Mucosa of stomach (tissue), 1 donor: ENCODE results near the gene RNU1-2.
A peak's percentile ranks its signal among the peaks of the same experiment; 100 is the strongest.
"Not testable (repeated sequence)": the region's sequence is repeated elsewhere in the genome, so short reads cannot be mapped to it uniquely, and the experiment has no call there.

Source experiments
- H3K27me3 ChIP-seq: one replicate; pipeline ENCODE4 v1.7.0; 2013; ENCODE audit warnings: mild to moderate bottlenecking, low read length; ENCODE audit not compliant: control insufficient read depth, insufficient read depth
- H3K36me3 ChIP-seq: one replicate; pipeline ENCODE4 v1.7.0; 2013; ENCODE audit warnings: low read length; ENCODE audit not compliant: control insufficient read depth, insufficient read depth
- H3K4me1 ChIP-seq: one replicate; pipeline ENCODE4 v1.7.0; 2013; ENCODE audit warnings: mild to moderate bottlenecking, low read length; ENCODE audit not compliant: control insufficient read depth, insufficient read depth
- H3K4me3 ChIP-seq: one replicate; pipeline ENCODE4 v1.7.0; 2013; ENCODE audit warnings: low read length
- H3K9ac ChIP-seq: one replicate; pipeline ENCODE4 v1.7.0; 2013; ENCODE audit warnings: mild to moderate bottlenecking, low read length, moderate library complexity
- H3K9me3 ChIP-seq: one replicate; pipeline ENCODE4 v1.7.0; 2013; ENCODE audit warnings: mild to moderate bottlenecking, low read length, moderate library complexity; ENCODE audit not compliant: control insufficient read depth
- donor health status: Pancreatic carcinoma.

Gene RNU1-2

GRCh38 chr1:16872152-16873075, 23.4 kb upstream of the RNU1-2 start:
- not testable (repeated sequence) for H3K4me3 ChIP-seq, H3K9ac ChIP-seq

GRCh38 chr1:16873076-16873879, 22.5 kb upstream of the RNU1-2 start:
- not testable (repeated sequence) for H3K4me1 ChIP-seq, H3K4me3 ChIP-seq, H3K9me3 ChIP-seq, H3K36me3 ChIP-seq, H3K9ac ChIP-seq, H3K27me3 ChIP-seq

More at GRCh38 chr1:16872152-16873075, 23.4 kb upstream of the RNU1-2 start:
- not testable (repeated sequence) for H3K9me3 ChIP-seq, H3K36me3 ChIP-seq, H3K27me3 ChIP-seq, H3K4me1 ChIP-seq

DNA sequence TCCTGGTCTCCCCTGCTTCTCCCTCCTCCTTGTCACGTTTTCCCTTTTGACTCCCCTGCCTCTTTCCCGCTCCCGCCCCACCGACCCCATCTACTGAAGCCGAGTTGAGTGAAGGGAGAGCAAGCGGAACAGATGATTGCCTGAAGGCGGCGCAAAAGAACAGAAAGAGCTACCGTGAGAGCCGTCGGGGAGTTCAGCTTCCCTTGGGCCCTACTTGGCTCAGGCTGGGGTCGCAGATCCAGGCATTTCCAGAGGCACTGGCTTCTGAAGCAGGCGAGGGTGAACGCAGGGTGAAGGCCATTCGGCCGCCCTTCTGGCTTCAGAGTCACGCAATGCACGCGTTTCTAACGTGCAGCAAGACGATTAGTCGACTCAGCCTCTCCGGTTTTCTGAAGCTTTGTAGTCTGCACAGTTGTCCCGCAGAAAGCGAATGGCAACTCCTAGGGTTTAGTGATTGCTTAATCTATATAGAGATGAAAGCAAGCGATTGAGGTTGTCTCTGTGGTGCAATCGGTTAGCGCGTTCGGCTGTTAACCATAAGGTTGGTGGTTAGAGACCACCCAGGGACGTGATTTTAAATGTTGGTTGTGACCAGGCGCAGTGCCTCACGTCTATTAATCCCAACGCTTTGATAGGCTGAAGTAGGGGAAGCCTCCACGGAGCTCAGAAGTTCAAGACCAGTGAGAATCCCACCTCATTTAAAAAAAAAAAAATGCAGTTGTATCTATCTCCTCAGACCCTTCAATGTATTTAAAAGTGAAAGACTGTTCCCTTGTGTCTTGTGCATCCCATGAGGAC, 20.6 kb upstream of the RNU1-2 start:
- H3K4me1 ChIP-seq, H3K9me3 ChIP-seq, H3K9ac ChIP-seq, H3K27me3 ChIP-seq, H3K36me3 ChIP-seq, H3K4me3 ChIP-seq: not testable (repeated sequence)

GRCh38 chr1:16881742-16882141, 14.0 kb upstream of the RNU1-2 start:
- not testable (repeated sequence) for H3K27me3 ChIP-seq, H3K9ac ChIP-seq, H3K4me3 ChIP-seq, H3K9me3 ChIP-seq, H3K4me1 ChIP-seq, H3K36me3 ChIP-seq

DNA sequence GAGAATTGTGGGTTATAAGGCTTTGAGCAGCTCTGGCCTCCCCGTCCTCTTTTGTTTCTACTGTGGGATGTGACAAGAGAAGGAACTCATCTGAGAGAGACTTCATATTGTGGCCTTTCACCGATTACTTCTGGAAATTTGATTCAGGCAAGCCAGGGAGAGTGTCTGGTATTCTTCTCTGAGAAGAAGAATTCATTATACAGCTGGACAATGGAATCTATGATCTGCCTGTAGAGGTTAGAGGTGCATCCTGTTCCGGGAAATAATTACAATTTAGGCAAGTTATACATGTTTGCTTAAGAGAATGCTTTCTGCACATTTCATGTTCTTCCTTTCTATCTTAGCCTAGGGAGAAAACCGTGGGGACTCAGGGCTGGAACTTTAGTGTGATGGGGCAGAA, 12.8 kb upstream of the RNU1-2 start:
- no peaks in the 10 kb centered on the region for H3K9me3 ChIP-seq
- no peaks in the 10 kb centered on the region for H3K36me3 ChIP-seq
- H3K27me3 ChIP-seq, result peaks cover 3% of the 10 kb centered on the region
- H3K9ac ChIP-seq, result no peak overlapping the region
- no peak overlapping the region for H3K4me3 ChIP-seq
- no peaks in the 10 kb centered on the region for H3K4me1 ChIP-seq

DNA sequence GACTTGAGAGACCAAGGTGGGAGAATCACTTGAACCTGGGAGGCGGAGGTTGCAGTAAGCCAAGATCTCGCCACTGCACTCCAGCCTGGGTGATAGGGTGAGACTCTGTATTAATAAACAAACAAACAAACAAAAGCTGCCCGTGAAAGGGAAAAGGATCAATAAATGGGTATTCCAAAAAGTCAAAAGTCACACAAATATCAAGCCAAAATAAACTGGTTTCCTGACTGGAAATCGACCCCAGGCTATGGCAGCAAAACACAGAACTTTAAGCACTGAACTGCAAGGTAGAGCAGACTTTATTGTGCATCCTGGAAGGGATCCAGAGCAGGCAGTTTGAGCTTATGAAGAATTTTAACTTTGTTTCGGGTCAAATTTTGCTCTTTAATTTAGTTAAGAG, 11.3 kb upstream of the RNU1-2 start:
- H3K4me3 ChIP-seq, H3K9me3 ChIP-seq, H3K4me1 ChIP-seq, H3K27me3 ChIP-seq, H3K36me3 ChIP-seq, H3K9ac ChIP-seq: not testable (repeated sequence)

DNA sequence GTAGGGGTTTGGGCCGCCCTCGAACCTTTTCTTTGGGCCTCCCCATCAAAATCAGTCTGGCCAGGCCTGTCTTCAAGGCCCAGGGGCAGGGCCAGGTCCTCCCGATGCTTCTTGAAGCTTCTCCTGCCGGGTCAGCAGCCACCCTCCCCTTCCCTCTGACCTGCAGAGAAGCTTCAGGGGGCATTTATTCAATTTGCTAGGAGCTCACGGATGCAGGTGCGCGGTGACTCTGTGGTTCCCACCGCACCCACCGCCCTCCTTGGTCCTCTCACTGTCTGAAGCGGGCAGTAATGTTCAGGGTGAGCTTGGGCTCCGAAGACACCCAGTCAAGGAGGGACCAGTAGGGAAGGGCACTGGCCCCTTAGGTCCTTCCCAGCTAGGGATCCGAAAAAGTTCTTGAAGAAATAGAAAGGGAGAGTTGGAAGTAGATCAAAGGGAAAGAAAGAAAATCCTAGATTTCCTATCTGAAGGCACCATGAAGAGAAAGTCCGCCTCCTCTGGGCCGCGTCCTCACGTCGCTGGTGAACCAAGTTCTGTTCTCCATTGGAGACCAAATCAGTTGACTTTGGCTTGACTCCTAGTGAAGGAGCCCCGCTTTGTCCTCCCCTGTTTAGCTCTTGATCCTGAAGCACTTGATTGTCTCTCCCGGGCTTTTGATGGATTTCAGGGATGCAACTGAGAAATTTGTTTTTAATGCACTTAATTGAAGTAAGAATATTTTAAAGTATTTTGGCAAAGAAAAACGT, 8.7 kb upstream of the RNU1-2 start:
- Histone ChIP-seq H3K4me3 (no peak overlapping the region), H3K4me1 (no peaks in the 10 kb centered on the region), H3K36me3 (no peaks in the 10 kb centered on the region), H3K9me3 (no peaks in the 10 kb centered on the region), H3K27me3 (no peaks in the 10 kb centered on the region), H3K9ac (no peak overlapping the region)

DNA sequence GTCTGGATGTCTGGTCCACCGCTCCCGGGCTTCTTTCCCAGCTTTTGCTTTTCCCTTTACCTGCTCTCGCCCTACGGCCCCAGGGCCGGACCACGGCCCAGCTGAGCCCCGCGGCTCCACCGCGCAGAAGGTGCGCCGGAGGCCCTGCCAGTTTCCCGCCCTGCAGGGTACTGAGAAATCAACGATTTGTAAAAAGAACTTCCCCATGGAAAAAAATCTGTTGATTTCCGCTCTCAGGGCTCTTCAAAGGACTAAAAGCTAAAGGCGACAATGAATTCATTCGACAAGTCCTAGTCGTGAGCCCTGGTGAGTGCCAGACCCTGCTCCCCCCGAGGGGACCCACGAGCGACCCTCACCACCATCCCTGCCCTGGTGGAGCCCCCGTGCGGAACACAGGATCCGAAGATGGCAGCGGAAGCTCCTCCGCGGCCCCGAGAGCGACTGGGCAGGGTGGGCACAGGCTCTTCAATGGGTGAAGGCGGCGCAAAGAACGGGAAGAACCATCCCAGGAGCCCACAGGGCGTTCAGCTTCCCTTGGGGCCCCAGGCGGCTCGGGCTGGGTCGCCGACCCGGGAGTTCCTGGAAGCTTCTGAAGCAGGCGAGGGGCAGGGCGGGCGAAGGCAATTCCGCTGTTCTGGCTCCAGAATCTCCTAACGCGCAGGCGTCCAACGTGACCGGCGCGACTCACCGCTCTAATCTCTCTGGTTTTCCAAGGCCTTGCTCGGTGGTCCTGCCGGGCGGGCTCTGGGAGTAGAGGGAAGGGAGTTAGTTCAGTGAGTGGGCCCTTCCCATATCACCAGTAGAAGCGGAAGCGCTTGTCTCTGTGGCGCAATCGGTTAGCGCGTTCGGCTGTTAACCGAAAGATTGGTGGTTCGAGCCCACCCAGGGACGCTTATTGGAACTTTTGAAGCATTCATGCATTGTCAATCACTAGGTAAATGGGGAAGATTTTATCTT, 6.6 kb upstream of the RNU1-2 start:
- Histone ChIP-seq H3K27me3 (no peaks in the 10 kb centered on the region), H3K4me3 (peak overlapping the region; percentile 74), H3K36me3 (no peaks in the 10 kb centered on the region), H3K4me1 (no peaks in the 10 kb centered on the region), H3K9me3 (no peaks in the 10 kb centered on the region), H3K9ac (peak overlapping the region; percentile 87)

DNA sequence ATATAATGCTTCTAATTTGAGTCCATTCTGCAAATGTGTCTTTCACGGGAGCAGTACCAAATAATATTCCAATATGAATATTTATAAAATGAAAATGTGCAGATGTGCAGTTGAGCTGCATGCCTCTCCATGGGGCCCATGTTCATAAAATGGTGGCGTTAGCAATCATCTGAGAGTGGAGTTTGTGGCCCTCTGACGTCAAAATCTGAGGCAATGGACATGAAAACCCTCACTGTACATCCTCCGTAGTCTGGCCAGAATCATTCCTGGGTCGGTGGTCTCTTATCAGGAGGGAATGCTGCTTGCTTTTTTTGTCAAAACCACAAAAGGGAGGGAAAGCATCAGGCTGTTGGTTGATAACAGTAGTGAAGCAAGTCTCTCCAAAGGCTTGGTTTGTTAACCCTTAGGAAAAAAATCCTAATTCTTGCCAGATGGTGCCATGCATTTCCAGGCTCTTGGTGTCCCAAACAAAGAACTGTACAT, 5.2 kb upstream of the RNU1-2 start:
- not testable (repeated sequence) for H3K4me1 ChIP-seq, H3K4me3 ChIP-seq, H3K36me3 ChIP-seq, H3K9ac ChIP-seq, H3K27me3 ChIP-seq, H3K9me3 ChIP-seq

- H3K4me3 ChIP-seq, H3K9ac ChIP-seq, H3K4me1 ChIP-seq, H3K9me3 ChIP-seq, H3K27me3 ChIP-seq, H3K36me3 ChIP-seq: not testable (repeated sequence)
Measured at GRCh38 chr1:16891057-16891456, 4.7 kb upstream of the RNU1-2 start.
